Middle frontal gyrus (tissue), 1 donor: ENCODE data around the gene TXNIP.
A peak's percentile ranks its signal among the peaks of the same experiment; 100 is the strongest.
"Not testable (repeated sequence)": the region's sequence is repeated elsewhere in the genome, so short reads cannot be mapped to it uniquely, and the experiment has no call there.

Source experiments
- DNase-seq: peaks from one replicate; pipeline ENCODE4 v3.0.0-alpha.2; 2015; ENCODE audit warnings: low spot score; ENCODE audit errors: extremely low spot score

The TXNIP gene, protein sequence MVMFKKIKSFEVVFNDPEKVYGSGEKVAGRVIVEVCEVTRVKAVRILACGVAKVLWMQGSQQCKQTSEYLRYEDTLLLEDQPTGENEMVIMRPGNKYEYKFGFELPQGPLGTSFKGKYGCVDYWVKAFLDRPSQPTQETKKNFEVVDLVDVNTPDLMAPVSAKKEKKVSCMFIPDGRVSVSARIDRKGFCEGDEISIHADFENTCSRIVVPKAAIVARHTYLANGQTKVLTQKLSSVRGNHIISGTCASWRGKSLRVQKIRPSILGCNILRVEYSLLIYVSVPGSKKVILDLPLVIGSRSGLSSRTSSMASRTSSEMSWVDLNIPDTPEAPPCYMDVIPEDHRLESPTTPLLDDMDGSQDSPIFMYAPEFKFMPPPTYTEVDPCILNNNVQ

DNA sequence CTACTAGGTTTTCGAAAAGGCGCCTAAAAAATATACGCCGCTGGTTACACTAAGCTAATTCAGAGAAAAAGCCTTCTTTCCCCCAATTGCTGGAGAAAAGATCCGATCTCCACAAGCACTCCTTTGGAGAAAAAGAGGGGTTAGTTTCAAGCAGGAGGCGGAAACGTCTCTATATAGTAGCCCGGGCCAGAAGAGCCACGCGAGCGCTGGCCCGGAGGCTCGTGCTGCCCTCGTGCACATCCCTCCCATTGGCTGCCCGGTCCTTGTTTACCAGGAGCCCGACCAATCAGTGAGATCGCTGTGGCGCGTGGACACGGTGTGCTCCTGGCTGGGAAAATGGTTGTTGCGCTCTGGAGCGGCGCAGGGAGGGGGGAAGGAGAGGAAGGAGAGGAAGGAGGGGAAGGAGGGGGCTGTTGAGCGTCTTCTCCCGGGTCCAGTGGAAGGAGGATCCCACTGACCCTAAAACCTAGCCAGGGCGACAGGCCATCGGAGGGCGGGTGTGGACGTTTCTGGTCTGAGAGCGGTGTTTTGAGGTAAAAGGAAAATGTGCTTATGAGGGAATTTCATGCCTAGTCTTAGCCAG lies at the start of gene TXNIP:
TXNIP (minus strand) TSS at position 147 of the 583 bp plus-strand sequence. CDS start 313 bp downstream, outside the sequence.
- peak; percentile 96 for DNase-seq

DNA sequence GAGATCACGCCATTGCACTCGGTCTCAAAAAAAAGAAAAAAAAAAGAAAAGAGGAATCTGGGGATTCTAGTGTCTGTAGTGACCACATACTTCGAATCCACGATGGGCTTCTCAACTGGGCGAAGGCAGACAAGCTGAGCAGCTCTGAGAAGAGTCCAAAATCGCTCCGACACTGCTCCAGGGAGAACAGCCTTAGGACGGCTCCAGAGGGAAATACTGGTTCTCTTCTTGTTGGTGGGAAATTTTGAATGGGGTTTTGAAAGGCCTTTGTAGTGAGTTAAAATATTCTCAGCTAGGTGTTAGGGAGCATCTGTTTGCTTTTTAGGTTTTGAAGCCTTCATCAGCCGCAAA lies 43.4 kb upstream of the TXNIP start:
- no peak for DNase-seq

DNA sequence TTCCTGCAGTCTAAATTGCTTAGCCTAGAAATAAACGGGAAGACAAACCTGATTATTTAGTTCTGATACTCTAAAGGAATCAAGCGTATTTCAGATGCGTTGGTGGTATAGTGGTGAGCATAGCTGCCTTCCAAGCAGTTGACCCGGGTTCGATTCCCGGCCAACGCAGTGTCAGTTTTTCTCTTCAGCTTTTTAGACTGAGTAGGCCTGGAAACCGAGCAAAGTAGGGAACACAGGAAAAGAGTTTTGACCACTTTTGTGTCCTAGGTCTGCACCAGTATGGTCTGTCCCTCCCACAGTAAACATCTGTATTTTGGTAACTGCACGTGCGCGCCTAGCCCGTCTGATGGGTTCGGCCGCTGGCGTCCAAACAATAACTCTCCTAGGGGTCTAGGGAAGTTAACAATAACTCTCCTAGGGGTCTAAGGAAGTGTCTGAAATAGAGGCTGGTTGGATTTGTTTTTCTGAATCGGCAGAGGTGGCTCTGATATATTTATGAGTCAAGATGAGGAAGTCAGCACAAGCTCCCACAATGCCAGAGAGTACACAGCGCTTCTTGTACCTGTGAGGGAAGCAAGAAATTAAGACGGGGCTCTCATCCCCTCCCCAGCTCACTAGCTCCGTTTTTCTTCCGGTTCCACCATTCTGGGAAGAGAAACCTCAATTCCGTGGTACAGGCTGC lies 40.7 kb upstream of the TXNIP start:
- DNase-seq: peak; percentile 90

DNA sequence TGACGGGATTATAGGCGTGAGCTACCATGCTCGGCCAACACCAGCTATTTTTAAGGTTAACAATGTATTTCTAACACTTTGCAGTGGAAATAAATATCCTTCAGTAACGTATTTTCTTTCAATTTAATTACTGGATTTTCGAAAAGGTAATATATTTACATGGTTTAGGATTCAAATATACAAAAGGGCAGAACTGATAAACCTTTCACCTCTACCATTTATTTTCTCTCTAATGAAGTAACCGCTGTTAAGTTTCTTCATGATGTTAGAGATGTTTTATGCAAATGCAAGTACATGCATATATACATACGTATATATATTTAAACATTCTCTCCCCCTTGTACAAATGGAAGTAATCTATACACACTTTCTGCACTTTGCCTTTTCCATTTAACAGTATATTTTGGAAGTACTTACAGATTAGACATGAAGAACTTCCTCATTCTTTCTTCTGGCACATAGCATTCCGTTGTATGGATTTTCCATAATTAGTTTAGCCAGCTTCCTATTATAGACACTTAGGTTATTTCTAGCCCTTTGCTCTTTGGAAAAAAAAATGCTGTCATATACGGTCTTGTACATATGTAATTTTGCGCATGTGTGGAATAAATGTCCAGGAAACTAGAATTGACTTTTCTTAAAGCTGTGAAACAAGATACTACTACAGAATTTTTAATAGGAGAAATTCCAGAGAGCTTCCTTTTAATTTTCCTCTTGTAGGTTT lies 40.0 kb upstream of the TXNIP start:
- peak; percentile 22 for DNase-seq

DNA sequence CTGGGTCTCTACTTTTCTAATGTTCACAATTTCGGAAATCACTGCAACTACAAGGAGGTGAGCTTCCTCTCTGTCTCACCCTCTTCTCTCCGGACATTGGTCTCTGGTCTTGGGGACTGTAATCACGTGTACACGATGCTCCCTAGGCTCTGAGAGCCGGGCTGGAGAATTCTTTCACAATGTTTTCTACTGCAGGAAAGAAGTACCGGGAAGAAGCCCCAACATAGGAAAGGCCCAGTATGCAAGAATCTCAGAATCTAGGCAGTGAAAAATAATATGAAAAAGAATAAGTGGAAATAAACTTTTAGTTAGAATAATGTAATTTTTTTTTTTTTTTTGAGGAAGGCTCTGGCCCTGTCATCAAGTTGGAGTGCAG lies 38.7 kb upstream of the TXNIP start:
- no peak for DNase-seq

DNA sequence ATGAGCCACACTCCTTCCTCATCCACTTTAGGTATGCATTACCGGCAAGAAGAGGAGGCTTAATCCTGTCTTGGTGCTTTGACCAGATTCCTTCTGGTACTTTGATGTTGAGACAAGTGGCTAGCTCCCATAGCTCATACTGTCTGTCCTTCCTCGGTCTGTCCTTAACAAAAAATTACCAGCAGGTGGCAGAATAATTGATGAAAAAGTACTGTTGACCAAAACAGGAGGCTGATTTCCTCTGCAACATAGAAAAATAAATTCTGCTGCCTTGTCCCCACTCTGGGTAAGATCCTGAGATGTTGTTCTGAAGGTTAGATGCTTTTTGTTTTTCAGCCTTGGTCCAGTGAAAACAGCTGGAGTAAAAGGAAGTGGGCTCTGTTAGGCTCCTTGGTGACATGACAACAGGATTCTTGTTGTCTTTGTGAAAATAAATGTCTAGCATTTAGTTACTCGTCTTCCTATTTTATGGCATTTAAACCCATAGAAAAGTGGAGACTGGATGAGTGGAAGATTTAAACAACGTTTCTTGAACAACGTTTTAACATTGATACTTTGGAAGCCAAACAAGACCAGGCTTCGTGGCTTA lies 36.3 kb upstream of the TXNIP start:
- DNase-seq: peak; percentile 33

DNA sequence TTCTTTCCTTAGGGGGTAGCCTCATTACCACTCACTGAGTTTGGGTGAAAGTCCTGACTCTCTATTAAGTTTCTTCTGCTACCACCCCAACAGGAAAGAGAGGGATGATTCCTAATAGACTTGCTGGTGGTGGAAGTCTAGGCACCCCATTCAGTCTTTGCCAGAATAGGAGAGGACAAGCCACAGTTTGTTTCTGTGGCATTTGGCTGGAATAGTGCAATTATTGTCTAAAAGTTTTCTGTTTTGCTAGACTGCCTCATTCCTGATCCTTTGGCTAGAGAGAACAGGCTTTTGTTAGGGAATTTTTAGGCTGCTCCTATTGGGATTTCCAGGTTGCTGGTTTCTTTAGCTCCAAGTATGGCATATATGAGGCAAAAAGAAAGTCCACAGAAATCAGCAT lies 35.1 kb upstream of the TXNIP start:
- DNase-seq: no peak

DNA sequence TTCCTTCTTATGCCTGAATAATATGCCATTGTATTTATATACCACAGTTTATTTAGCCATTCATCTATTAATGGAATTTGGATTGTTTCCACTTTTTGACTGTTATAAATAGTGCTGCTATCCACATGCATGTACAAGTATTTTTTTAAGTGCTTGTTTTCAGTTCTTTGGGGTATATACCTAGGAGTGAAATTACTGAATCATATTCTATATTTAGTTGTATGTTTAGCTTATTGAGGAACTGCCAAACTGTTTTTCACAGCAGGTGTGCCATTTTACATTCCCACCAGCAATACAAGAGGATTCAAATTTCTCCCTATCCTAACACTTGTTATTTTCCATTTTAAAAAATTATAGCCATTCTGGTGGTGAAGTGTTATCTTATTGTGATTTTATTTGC lies 32.7 kb upstream of the TXNIP start:
- no peak for DNase-seq

DNA sequence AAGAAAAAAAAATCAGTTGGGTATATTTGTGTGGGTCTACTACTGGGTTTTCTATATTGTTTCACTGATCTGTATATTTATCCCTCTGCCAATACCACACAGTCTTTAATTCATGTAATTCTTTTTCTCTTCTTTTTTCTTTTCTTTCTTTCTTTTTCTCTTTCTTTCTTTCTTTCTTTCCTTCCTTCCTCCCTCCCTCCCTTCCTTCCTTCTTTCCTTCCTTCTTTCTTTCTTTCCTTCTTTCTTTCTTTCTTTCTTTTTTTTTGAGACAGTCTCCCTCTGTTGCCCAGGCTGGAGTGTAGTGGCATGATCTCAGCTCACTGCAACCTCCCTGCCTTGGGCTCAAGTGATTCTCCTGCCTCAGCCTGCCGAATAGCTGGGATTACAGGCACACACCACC lies 30.3 kb upstream of the TXNIP start:
- DNase-seq: not testable (repeated sequence)

DNA sequence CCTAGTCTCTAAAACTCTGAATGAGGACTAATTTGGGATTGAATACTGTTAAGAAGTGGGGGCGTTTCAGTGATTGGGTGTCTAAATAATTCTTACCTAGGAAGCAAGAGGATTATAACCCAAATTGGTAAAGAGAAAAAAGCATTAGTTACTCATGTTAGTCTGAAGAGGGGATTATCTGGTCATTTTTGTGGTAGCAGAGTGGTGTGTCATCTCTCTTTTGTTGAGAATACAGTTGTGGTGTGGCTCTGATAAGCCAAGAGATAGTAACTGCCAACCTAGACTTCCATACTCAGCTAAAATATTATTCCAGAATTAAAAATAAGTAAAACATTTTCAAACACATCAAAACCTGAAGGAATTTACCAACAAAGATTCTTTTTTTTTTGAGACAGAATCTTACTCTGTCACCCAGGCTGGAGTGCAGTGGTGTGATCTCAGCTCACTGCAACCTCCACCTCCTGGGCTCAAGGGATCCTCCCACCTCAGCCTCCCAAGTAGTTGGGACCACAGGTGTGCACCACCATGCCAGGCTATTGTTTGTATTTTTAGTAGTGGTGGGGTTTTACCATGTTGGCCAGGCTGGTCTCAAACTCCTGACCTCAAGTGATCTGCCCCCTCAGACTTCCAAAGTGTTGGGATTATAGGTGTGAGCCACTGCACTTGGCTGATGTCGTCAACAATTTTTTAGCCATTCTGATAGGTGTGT lies 29.6 kb upstream of the TXNIP start:
- not testable (repeated sequence) for DNase-seq

DNA sequence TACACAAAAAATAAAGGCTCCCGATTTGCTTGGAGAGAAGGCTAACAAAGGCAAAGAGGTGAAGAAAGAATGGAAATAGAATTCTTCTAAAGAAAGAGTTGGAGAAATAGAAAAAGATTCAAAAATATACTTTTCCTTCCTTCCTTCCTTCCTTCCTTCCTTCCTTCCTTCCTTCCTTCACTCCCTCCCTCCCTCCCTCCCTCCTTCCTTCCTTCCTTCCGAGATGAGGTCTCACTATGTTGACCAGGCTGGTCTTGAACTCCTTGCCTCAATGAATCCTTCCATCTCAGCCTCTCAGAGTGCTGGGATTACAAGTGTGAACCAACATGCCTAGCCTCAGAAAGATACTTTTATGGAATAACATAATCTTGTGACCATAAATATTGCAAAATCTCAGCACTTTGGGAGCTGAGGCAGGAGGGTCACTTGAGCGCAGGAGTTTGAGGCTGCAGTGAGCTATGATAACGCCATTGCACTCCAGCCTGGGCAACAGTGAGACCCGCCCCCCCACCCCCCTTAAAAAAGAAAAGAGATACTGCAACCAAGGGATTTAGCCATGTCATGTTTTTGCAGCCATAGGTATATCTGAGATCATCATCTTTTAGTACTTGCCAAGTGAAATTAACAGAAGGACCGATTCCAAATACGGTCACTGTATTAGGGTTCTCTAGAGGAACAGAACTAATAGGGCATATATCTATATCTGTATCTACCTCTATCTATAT lies 26.2 kb upstream of the TXNIP start:
- no peak for DNase-seq

DNA sequence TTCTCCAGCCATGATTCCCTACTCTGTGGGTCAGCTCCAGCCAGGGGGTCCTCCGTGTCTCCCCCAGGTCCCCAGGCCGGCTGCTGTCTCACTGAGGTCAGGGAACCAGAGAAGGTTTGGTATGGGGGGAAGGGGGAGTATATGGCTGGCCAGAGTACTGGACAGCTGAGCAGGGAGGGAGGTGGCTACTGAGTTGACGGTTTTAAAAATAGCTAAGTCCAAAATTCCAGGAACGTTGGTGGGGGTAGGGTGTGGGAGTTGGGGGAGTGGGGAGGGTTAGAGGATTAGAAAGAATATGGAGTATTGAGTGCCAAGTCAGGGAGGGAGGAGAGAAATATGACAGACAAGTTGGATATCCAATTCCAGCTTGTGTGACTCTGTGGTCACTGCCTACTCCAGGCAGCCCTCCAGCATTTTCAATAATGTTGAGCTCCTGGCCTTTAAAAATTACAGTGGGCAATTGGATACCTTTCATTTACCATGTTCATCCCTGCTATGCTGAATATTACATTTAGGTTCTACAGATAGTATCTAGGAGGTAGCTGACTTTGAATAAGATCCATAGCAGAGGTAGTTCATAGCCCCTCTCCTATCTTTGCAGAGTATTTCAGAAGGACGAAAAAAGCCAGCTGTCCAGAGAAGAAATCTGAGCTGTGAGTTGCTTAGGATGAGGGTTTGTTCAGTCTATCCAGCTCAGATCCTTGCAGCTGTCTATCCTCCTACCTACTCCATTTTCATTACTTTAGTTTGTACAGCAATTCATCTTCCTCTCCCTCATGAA lies 25.4 kb upstream of the TXNIP start, which contains the start of gene HJV:
HJV (minus strand) TSS at position 114 of the 781 bp plus-strand sequence. CDS start 1,504 bp downstream, outside the sequence.
- DNase-seq: no peak

DNA sequence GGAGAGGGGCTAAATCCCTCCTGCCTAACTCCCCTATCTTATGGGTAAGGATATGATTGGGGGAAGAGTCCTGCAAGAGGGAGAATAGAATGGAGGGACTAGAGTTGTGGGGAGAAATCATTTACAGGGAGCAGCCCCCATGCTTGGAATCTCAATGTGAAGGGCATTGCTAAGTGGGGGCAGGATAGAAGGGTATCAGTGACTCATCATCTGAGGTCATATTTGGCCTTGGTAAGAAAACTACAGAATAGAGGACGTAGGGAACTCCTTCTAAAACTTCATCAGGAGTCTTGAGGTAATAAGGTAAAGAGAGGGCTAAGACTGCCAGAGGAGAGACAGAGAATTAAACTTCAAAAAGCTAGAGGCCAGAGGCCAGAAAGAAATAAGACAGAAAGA lies 24.7 kb upstream of the TXNIP start:
- no peak for DNase-seq

DNA sequence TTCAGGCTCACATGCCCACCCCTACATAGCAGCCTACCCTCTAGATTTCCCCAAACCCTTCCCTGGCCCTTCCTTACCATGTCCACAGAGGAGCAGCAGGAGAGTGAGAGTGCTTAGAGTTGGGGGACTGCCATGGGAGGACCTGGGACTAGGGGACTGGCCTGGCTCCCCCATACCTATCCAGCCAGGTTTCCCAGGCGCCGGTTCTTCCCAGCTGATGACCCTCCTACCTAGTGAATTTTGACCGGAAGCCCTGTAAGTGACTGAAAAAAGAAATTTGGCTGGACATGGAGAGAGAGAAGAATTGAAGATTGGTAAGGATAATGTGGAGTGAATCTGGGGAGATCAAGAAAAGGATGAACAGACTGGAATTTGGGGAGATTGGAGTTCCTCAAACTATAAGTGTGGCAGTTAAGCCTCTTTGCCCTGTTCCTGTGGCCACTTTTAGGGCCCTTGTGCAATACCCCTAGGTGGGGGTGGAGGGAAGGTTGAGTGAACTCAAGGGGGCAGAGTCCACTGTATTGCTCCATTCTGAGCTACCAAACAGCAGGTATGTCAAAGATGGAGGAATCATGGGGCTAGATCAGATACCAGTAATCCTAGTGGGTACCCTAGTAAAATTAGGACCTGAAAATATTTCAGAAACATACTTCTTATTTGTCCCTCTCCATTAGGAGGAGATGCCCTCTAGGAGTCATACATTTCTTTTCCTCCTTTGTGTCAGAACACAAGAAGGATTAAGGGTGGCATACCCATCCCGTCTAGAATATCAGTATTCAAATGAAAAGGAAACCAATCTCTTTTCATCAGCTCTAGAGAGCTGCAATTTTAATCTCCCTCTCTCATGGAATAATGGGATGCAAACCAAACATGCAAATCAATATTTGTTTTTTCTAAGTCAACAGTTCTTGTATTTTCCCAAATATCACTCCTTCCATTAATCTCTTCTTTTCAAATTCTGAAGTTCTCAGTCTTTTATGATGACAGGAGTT lies 24.0 kb upstream of the TXNIP start:
- no peak for DNase-seq

DNA sequence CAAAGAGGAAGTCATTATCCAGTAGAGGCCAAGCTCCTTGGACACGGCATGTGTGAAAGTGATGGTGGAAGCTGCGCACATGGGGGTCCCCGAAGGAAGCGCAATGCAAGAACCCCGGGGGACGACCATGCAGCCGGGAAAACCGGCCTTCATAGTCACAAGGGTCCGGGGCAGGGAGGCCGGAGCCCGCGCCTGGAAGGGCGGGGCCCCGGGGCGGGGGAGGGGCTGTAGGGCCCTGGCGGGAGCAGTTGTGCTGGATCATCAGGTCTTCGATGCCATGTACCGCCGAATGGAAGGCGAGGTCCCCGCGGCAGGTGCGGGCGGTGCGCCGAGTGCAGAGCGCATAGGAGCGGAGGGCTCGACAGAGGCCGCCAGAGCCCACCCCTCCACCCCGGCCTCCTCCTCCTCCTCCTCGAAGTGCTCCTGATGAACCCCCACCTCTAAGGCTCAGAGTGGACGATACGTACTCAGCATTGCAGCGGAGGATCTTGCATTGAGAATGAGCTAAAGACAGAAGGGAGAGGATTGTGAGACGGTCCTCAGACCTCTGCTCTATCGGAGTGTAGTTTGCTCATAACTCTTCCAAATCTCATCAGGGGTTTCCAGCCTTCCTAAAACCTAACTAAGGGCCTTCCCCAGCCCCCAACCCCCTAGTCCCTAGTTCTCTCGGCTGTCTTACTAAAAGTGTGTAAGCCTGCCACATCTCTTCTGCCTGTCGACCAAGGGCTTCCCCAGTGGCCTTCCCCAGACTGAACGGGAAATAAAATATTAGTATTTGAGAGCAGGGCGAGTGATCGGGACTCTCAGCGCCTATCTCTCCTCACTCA lies 23.1 kb upstream of the TXNIP start:
- DNase-seq: no peak

DNA sequence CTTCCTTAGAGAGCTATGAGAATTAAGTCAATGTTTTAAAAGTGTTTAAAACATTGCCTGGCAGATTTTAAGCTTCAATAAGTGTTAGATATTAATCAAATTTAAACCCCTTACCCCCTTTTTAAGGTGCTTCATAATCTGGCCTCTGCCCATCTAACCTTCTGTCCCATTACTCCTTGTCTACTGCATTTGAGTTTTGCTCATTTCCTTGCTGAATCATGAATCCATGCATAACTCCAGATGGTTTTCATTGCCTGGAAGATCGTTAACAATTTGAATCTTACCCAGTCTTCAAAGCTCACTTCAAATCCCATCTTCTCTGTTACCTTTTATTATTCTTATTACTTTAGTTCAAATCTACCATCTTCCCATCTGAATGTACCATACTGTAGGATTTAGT lies 20.5 kb upstream of the TXNIP start:
- no peak for DNase-seq

DNA sequence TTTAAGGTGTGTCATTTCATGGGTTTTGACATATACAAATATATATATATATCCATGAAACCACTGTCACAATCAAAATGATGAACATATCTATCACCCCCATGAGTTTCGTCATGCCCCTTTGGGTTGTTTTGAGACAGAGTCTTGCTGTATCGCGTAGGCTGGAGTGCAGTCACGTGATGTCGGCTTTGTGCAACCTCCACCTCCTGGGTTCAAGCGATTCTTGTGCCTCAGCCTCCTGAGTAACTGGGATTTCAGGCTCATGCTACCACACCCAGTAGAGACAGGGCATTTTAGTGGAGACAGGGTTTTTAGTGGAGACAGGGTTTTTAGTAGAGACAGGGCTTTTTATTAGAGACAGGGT lies 17.2 kb upstream of the TXNIP start:
- DNase-seq: no peak
